CD8-positive, alpha-beta memory T cell (primary cell): ENCODE results near the gene TPR. TPM values are rescaled to one million over a fixed set of nuclear protein-coding genes. Genes with fewer than 3 reads are reported as not detected.
A peak's percentile ranks its signal among the peaks of the same experiment; 100 is the strongest.

ENCODE experiments used
- CTCF ChIA-PET: fragments of 350-600 bp; sonication (Branson Sonifier 250); formaldehyde crosslinking; loops from one replicate; lab custom pipeline; 2021; ENCODE audit warnings: antibody characterized with exemption; lab: Charles Lee
- POLR2A ChIA-PET: fragments of 350-600 bp; sonication (Branson Sonifier 250); formaldehyde crosslinking; loops from one replicate; lab custom pipeline; 2021; ENCODE audit warnings: antibody characterized with exemption; lab: Charles Lee
- DNase-seq, 5 donors: peaks; one replicate each; pipeline versions ENCODE4 v3.0.0 to v3.0.0-alpha.2; 2020 to 2022; ENCODE audit warnings: mixed read lengths in 1 of 5
- H3K27ac ChIP-seq: one replicate; pipeline ENCODE4 v1.7.0; 2013; ENCODE audit warnings: low read depth, mild to moderate bottlenecking, low read length, moderate library complexity
- H3K27me3 ChIP-seq: 2 replicates; pipeline ENCODE4 v1.7.0; 2013; ENCODE audit warnings: low read length, mild to moderate bottlenecking; ENCODE audit not compliant: insufficient read depth, poor library complexity, severe bottlenecking
- H3K36me3 ChIP-seq: 2 replicates; pipeline ENCODE4 v1.7.0; 2013; ENCODE audit warnings: mild to moderate bottlenecking, low read length, moderate library complexity; ENCODE audit not compliant: insufficient read depth
- H3K4me1 ChIP-seq: 2 replicates; pipeline ENCODE4 v1.7.0; 2013; ENCODE audit warnings: mild to moderate bottlenecking, low read length, moderate library complexity; ENCODE audit not compliant: insufficient read depth
- H3K4me3 ChIP-seq: 2 replicates; pipeline ENCODE4 v1.7.0; 2013; ENCODE audit warnings: mild to moderate bottlenecking, low read length
- H3K9me3 ChIP-seq: 2 replicates; pipeline ENCODE4 v1.7.0; 2013; ENCODE audit warnings: mild to moderate bottlenecking, low read length
- H3K27ac Mint-ChIP-seq, 8 donors: one replicate each; pipeline ENCODE4 v1.8.0; 2020 to 2021; ENCODE audit warnings: mixed read lengths in 8 of 8, mild to moderate bottlenecking in 6 of 8, inconsistent platforms in 3 of 8, moderate library complexity in 3 of 8
- H3K27me3 Mint-ChIP-seq, 2 donors: one replicate each; pipeline ENCODE4 v1.8.0; 2020 to 2021; ENCODE audit warnings: mixed read lengths in 2 of 2, mild to moderate bottlenecking in 1 of 2, moderate library complexity in 1 of 2
- H3K36me3 Mint-ChIP-seq, 3 donors: one replicate each; pipeline ENCODE4 v1.8.0; 2020 to 2021; ENCODE audit warnings: mixed read lengths in 3 of 3, inconsistent platforms in 1 of 3, mild to moderate bottlenecking in 1 of 3
- H3K4me1 Mint-ChIP-seq, 3 donors: one replicate each; pipeline ENCODE4 v1.8.0; 2020 to 2021; ENCODE audit warnings: mixed read lengths in 3 of 3, inconsistent platforms in 1 of 3, mild to moderate bottlenecking in 1 of 3
- H3K4me3 Mint-ChIP-seq, 7 donors: one replicate each; pipeline ENCODE4 v1.8.0; 2020 to 2021; ENCODE audit warnings: mixed read lengths in 7 of 7, mild to moderate bottlenecking in 6 of 7, moderate library complexity in 4 of 7, inconsistent platforms in 2 of 7
- H3K9me3 Mint-ChIP-seq, 5 donors: one replicate each; pipeline ENCODE4 v1.8.0; 2020 to 2022; ENCODE audit warnings: mixed read lengths in 5 of 5, mild to moderate bottlenecking in 3 of 5, moderate library complexity in 2 of 5, inconsistent platforms in 1 of 5
- polyA plus RNA-seq: library from polyadenylated mRNA; unstranded; fragments of 300-500 nt; fragmentation: Illumina TruSeq; gene quantifications from one replicate; pipeline ENCODE4 v1.2.3, GENCODE V29; 2021
- total RNA-seq, 2 experiments: library from RNA; stranded (reverse); gene quantifications; one replicate each; pipeline ENCODE4 v1.2.3, GENCODE V29; 2021

Gene TPR
- 100 to 1,000 TPM; 111 to 117 TPM for total RNA-seq
- 73.4 TPM for polyA plus RNA-seq

GRCh38 chr1:186375152-186375928 lies at the start of gene TPR, which contains the start of gene ODR4:
TSS of gene TPR (minus strand) at chr1:186375253. CDS start at chr1:186375028, 225 bp downstream.
TSS of gene ODR4 (plus strand) at chr1:186375838. CDS start at chr1:186379786, 3,948 bp downstream.
- Mint-ChIP-seq H3K36me3 (peaks cover 3 to 49% (median 11%) of the 10 kb centered on the region in 3 donors), H3K4me3 (peak within 1 kb of the TSS; percentile 92 to 99 (median 97)), H3K9me3 (peaks cover 0 to 2% (median 0%) of the 10 kb centered on the region in 5 donors), H3K4me1 (peaks cover 48 to 70% (median 63%) of the 10 kb centered on the region in 3 donors), H3K27ac (peak within 1 kb of the TSS; percentile 94 to 100 (median 98)), H3K27me3 (peaks cover 0 to 5% of the 10 kb centered on the region in 2 donors)
- DNase-seq, result peak; percentile 95 to 98 (median 97)
- H3K4me1 ChIP-seq, result peaks cover 37% of the 10 kb centered on the region
- H3K27ac ChIP-seq, result peak within 1 kb of the TSS; percentile 97
- H3K27me3 ChIP-seq, result no peaks in the 10 kb centered on the region
- ChIA-PET POLR2A (interaction anchor here (0.6 to 1.2 kb wide), 4 partner anchors 9 to 1218 kb away, joined by 3 to 5 read pairs (median 4); partner anchors contain the start of genes SWT1 and TRMT1L), CTCF (interaction anchor here (0.7 to 1.5 kb wide), 16 partner anchors 9 to 71 kb away, joined by 3 to 11 read pairs (median 4); no protein-coding TSS in a partner anchor)
- H3K36me3 ChIP-seq, result peaks cover 15% of the 10 kb centered on the region
- H3K4me3 ChIP-seq, result peak within 1 kb of the TSS; percentile 94
- H3K9me3 ChIP-seq, result no peaks in the 10 kb centered on the region

- no peaks in the 10 kb centered on the region for H3K27me3 Mint-ChIP-seq
- H3K9me3 Mint-ChIP-seq, result peaks cover 0 to 2% (median 0%) of the 10 kb centered on the region in 5 donors
- no peak for DNase-seq
- Histone ChIP-seq H3K4me3 (no peak overlapping the region), H3K27me3 (no peaks in the 10 kb centered on the region), H3K4me1 (no peaks in the 10 kb centered on the region), H3K9me3 (no peaks in the 10 kb centered on the region), H3K36me3 (no peaks in the 10 kb centered on the region), H3K27ac (no peak overlapping the region)
- H3K27ac Mint-ChIP-seq, result no peak overlapping the region
- ChIA-PET POLR2A (no interaction called here), CTCF (no interaction called here)
- peaks cover 0 to 11% (median 4%) of the 10 kb centered on the region in 3 donors for H3K4me1 Mint-ChIP-seq
- H3K4me3 Mint-ChIP-seq, result no peak overlapping the region
- peaks cover 0 to 14% (median 7%) of the 10 kb centered on the region in 3 donors for H3K36me3 Mint-ChIP-seq
Measured at GRCh38 chr1:186424539-186424938, 49.5 kb upstream of the TPR start.

- CTCF ChIA-PET, result no interaction called here
- POLR2A ChIA-PET, result no interaction called here
Measured at GRCh38 chr1:186421446-186421845, 46.4 kb upstream of the TPR start.

GRCh38 chr1:186420923-186421322 lies 45.9 kb upstream of the TPR start:
- Mint-ChIP-seq H3K27ac (peak overlapping the region in 2 of 8 donors; percentile 76 to 81), H3K36me3 (peaks cover 3 to 23% (median 19%) of the 10 kb centered on the region in 3 donors), H3K4me1 (peaks cover 0 to 11% (median 4%) of the 10 kb centered on the region in 3 donors), H3K9me3 (no peaks in the 10 kb centered on the region), H3K4me3 (no peak overlapping the region), H3K27me3 (no peaks in the 10 kb centered on the region)
- Histone ChIP-seq H3K9me3 (no peaks in the 10 kb centered on the region), H3K36me3 (no peaks in the 10 kb centered on the region), H3K4me3 (no peak overlapping the region), H3K27me3 (no peaks in the 10 kb centered on the region), H3K4me1 (no peaks in the 10 kb centered on the region), H3K27ac (no peak overlapping the region)
- no peak for DNase-seq
- CTCF ChIA-PET, result no interaction called here
- POLR2A ChIA-PET, result no interaction called here

More at GRCh38 chr1:186421446-186421845, 46.4 kb upstream of the TPR start:
- H3K9me3 Mint-ChIP-seq, result no peaks in the 10 kb centered on the region
- no peak overlapping the region for H3K27ac Mint-ChIP-seq
- no peak overlapping the region for H3K4me3 Mint-ChIP-seq
- no peak for DNase-seq
- H3K4me1 Mint-ChIP-seq, result peaks cover 0 to 11% (median 4%) of the 10 kb centered on the region in 3 donors
- H3K4me3 ChIP-seq, result no peak overlapping the region
- H3K4me1 ChIP-seq, result no peaks in the 10 kb centered on the region
- H3K9me3 ChIP-seq, result no peaks in the 10 kb centered on the region
- peaks cover 3 to 26% (median 19%) of the 10 kb centered on the region in 3 donors for H3K36me3 Mint-ChIP-seq
- H3K27me3 ChIP-seq, result no peaks in the 10 kb centered on the region
- no peak overlapping the region for H3K27ac ChIP-seq
- H3K27me3 Mint-ChIP-seq, result no peaks in the 10 kb centered on the region
- H3K36me3 ChIP-seq, result no peaks in the 10 kb centered on the region

- no peaks in the 10 kb centered on the region for H3K27me3 Mint-ChIP-seq
- DNase-seq, result no peak
- ChIA-PET CTCF (no interaction called here), POLR2A (no interaction called here)
- Histone ChIP-seq H3K27me3 (no peaks in the 10 kb centered on the region), H3K9me3 (no peaks in the 10 kb centered on the region), H3K36me3 (no peaks in the 10 kb centered on the region), H3K27ac (no peak overlapping the region), H3K4me1 (no peaks in the 10 kb centered on the region), H3K4me3 (no peak overlapping the region)
- H3K9me3 Mint-ChIP-seq, result no peaks in the 10 kb centered on the region
- no peak overlapping the region for H3K4me3 Mint-ChIP-seq
- peaks cover 0 to 11% (median 4%) of the 10 kb centered on the region in 3 donors for H3K4me1 Mint-ChIP-seq
- peak overlapping the region in 3 of 8 donors; percentile 39 to 82 (median 76) for H3K27ac Mint-ChIP-seq
- H3K36me3 Mint-ChIP-seq, result peaks cover 3 to 24% (median 22%) of the 10 kb centered on the region in 3 donors
Measured at GRCh38 chr1:186420311-186420710, 45.3 kb upstream of the TPR start.

GRCh38 chr1:186418503-186418902 lies 43.5 kb upstream of the TPR start:
- H3K36me3 Mint-ChIP-seq, result peaks cover 3 to 25% (median 23%) of the 10 kb centered on the region in 3 donors
- peak overlapping the region in 1 of 8 donors; percentile 76 for H3K27ac Mint-ChIP-seq
- CTCF ChIA-PET, result interaction anchor here (1.2 to 2.6 kb wide), 2 partner anchors 8 to 12 kb away, joined by 3 to 6 read pairs; no protein-coding TSS in a partner anchor
- POLR2A ChIA-PET, result no interaction called here
- no peaks in the 10 kb centered on the region for H3K4me1 ChIP-seq
- H3K4me1 Mint-ChIP-seq, result peaks cover 0 to 11% (median 4%) of the 10 kb centered on the region in 3 donors
- H3K4me3 ChIP-seq, result no peak overlapping the region
- no peak for DNase-seq
- H3K27me3 ChIP-seq, result no peaks in the 10 kb centered on the region
- no peaks in the 10 kb centered on the region for H3K36me3 ChIP-seq
- H3K9me3 Mint-ChIP-seq, result no peaks in the 10 kb centered on the region
- no peak overlapping the region for H3K4me3 Mint-ChIP-seq
- H3K9me3 ChIP-seq, result no peaks in the 10 kb centered on the region
- no peaks in the 10 kb centered on the region for H3K27me3 Mint-ChIP-seq
- H3K27ac ChIP-seq, result no peak overlapping the region

GRCh38 chr1:186413319-186413718 lies 38.3 kb upstream of the TPR start:
- DNase-seq, result no peak
- no peaks in the 10 kb centered on the region for H3K27me3 ChIP-seq
- Mint-ChIP-seq H3K4me1 (no peaks in the 10 kb centered on the region), H3K36me3 (peaks cover 0 to 35% (median 5%) of the 10 kb centered on the region in 3 donors), H3K9me3 (no peaks in the 10 kb centered on the region), H3K27me3 (no peaks in the 10 kb centered on the region), H3K4me3 (no peak overlapping the region), H3K27ac (no peak overlapping the region)
- no peak overlapping the region for H3K4me3 ChIP-seq
- no peaks in the 10 kb centered on the region for H3K4me1 ChIP-seq
- CTCF ChIA-PET, result no interaction called here
- H3K27ac ChIP-seq, result no peak overlapping the region
- POLR2A ChIA-PET, result no interaction called here
- H3K9me3 ChIP-seq, result no peaks in the 10 kb centered on the region
- no peaks in the 10 kb centered on the region for H3K36me3 ChIP-seq

- Mint-ChIP-seq H3K36me3 (peaks cover 4 to 63% (median 16%) of the 10 kb centered on the region in 3 donors), H3K27me3 (no peaks in the 10 kb centered on the region), H3K9me3 (no peaks in the 10 kb centered on the region), H3K4me1 (no peaks in the 10 kb centered on the region), H3K27ac (no peak overlapping the region), H3K4me3 (no peak overlapping the region)
- ChIA-PET POLR2A (no interaction called here), CTCF (interaction anchor here (1.4 kb wide), 1 partner anchor 12 kb away, joined by 3 read pairs; no protein-coding TSS in a partner anchor)
- peaks cover 4% of the 10 kb centered on the region for H3K36me3 ChIP-seq
- no peaks in the 10 kb centered on the region for H3K27me3 ChIP-seq
- H3K4me1 ChIP-seq, result no peaks in the 10 kb centered on the region
- DNase-seq, result no peak
- H3K4me3 ChIP-seq, result no peak overlapping the region
- H3K9me3 ChIP-seq, result no peaks in the 10 kb centered on the region
- no peak overlapping the region for H3K27ac ChIP-seq
Measured at GRCh38 chr1:186409091-186409490, 34.0 kb upstream of the TPR start.
